OCI-M2 (cell line): ENCODE data around the gene IMPDH2.

ENCODE experiments used
- DNase-seq: peaks from one replicate; lab custom pipeline; 2025; ENCODE audit not compliant: unreplicated experiment; lab: John Stamatoyannopoulos, UW

The IMPDH2 gene

GRCh38 chr3:49028673-49029562, at the start of gene IMPDH2:
TSS of gene IMPDH2 (minus strand) at chr3:49029398. CDS start at chr3:49029350, 48 bp downstream.
- DNase-seq, result peak; percentile 60

DNA sequence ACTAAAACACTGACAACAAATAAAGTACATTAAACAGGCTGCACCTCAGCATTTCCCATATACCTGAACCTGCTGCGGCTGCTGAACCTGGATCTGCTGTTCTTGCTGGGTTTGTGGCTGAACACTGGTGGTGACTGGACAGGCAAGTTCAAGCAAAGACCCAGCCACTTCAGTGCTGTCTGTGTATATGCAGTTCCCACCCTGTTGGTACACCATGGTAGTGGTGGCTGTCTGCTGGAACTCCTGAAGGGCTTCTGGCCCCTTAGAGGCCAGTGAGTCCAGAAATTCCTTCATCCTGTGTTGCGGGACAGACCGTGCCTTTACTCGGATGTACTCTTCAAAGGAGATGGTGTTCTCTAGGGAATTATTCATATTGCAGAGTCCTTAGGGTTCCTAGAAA, 47.4 kb upstream of the IMPDH2 start:
- no peak for DNase-seq

GRCh38 chr3:49076116-49076515, 46.9 kb upstream of the IMPDH2 start:
- no peak for DNase-seq

DNA sequence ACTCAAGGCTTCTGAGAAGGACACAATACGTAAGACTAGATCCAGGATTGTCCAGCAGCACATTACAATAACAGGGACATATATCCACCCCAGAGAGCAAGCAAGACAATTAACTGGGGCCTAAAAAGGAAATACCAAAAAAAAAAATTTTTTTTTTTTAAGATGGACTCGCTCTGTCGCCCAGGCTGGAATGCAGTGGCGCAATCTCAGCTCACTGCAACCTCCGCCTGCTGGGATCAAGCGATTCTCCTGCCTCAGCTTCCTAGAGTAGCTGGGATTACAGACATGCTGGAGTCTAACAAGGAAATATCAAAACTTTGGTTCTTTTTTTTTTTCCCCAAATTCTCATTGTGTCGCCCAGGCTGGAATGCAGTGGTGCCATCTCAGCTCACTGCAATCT, 28.8 kb upstream of the IMPDH2 start:
- no peak for DNase-seq

- no peak for DNase-seq
These were observed 28.1 kb upstream of the IMPDH2 start for GRCh38 chr3:49057268-49057667.

- no peak for DNase-seq
These were observed 25.2 kb upstream of the IMPDH2 start for GRCh38 chr3:49054344-49054862.

- no peak for DNase-seq
These were observed 24.3 kb upstream of the IMPDH2 start for GRCh38 chr3:49053543-49053942.

GRCh38 chr3:49035281-49035680, 6.1 kb upstream of the IMPDH2 start:
- no peak for DNase-seq

GRCh38 chr3:49034650-49035049, 5.5 kb upstream of the IMPDH2 start:
- no peak for DNase-seq

- DNase-seq, result no peak
These were observed 3.6 kb upstream of the IMPDH2 start for GRCh38 chr3:49032646-49033304.

DNA sequence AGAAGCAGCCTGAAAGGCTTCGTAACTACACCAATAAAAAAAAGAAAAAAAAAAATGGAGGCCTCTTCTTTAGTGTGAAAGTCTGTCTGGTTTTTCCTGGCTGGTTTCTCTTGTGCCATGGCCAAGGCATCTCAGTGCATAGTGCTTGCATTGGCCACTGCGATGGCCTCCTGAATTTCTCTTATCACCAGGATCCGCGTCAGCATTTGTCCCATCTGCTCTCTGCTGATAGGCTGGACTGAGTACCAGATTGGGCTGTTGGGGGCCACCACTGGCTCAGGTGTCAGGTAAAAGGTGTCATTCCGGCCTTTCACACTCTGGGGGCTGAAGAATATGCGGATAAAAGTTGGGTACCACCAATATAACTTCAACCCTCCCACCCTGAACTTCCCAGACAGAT, 1.1 kb upstream of the IMPDH2 start:
- no peak for DNase-seq

DNA sequence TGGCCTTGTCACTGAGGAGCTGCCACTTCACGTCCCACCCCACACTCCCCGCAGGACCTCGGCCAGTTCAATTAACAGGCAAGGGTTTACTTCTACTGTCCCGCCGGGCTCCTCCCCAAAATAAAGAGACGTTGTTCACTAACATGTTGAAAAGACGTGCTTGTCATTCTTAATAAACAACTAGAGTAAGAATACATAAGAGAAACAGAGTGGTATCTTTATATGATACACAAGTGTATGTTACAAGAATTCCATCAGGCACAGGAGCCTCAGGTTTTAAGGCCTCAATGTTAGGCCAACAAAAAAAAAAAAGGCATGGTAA, 326 bp upstream of the IMPDH2 start:
- DNase-seq, result no peak

DNA sequence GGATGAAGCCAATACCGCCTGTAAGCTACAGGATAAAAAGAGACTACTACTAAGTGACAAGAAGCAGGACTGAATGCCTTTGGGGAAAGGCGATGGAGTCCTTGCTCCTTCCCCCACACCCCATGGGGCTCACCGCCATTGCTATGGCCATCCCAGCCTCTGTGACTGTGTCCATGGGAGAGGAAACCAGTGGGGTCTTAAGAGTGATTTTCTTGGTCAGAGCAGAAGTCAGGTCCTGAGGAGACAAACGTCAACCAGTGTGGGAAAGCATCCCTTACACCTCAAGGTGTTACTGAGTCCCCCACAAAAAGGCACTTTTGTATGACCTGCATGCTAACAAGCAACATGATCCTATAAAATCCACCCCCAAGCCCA, 913 bp downstream of the IMPDH2 start:
- no peak for DNase-seq

DNA sequence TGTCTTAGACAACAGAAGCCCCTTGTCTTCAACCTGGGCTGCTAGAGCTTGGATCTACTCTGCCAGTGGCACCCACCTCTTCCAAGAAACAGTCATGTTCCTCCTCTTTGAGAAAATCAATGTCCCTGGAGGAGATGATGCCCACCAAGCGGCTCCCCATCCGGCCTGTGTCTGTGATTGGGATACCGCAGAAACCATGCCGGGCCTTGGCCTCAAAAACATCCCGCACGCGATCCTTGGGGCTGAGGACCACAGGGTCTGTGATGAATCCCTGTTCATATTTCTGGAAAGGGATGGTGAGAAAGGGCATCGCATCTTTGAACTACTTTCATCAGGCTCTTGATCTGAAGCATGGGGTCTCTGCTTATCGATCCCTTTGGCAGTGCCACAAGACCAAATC, 1.6 kb downstream of the IMPDH2 start:
- no peak for DNase-seq

DNA sequence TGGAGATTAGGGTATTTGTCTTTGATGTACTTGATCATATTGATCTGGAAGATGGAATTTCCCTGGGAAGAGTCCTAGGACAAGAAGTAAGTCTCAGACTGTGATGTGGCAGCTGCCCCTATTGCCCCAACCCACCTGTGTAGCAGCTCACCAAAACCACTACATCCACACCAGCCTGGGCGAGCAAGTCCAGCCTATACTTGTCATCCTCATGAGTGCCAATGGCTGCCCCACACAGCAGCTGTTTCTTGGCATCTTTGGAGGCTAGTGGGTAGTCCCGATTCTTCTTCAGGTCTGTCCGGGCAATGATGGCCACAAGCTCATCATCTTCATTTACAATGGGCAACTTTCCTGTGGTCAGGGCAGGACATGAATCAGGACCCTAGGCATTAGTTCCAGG, 2.7 kb downstream of the IMPDH2 start:
- DNase-seq, result no peak

GRCh38 chr3:49025793-49026520, 3.2 kb downstream of the IMPDH2 start:
- no peak for DNase-seq

DNA sequence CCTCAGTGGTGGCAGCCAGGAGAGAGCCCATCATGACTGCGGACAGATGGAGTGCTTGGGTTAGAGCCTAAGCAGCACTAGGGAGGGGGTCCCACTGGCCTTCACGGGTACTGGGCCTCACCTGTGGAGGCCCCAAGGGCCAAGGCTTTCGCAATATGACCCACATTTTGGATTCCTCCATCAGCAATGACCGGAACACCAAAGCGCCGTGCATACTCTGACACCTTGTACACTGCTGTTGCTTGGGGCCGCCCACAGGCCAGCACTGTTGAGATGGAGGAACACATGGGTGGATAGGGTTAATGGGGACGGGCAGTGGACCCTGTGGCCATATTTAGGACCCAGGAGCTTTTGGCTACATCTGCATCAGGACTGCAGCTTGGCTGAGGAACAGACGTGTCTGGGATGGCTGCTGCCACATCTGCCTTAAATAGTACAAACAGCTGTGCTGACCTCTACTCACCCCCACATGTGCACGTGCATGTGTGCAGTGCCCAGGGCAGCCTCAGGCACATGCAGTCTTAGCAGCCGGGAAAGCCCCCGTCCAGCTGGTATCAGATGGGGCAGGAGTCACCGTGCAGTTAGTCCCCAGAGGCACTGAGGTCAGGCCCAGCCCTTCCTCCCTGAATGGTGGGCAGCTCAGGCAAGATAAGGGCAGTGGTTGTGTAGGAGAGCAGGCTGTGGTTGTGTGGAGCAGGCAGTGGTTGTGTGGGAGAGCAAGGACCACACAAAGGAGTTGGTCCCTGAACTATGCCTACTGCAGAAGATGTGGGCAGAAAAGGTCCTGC, 4.0 kb downstream of the IMPDH2 start:
- DNase-seq, result peak; percentile 41

GRCh38 chr3:49024449-49024848, 4.7 kb downstream of the IMPDH2 start:
- DNase-seq, result no peak

- DNase-seq, result no peak
These were observed 5.4 kb downstream of the IMPDH2 start for GRCh38 chr3:49023775-49024174.

DNA sequence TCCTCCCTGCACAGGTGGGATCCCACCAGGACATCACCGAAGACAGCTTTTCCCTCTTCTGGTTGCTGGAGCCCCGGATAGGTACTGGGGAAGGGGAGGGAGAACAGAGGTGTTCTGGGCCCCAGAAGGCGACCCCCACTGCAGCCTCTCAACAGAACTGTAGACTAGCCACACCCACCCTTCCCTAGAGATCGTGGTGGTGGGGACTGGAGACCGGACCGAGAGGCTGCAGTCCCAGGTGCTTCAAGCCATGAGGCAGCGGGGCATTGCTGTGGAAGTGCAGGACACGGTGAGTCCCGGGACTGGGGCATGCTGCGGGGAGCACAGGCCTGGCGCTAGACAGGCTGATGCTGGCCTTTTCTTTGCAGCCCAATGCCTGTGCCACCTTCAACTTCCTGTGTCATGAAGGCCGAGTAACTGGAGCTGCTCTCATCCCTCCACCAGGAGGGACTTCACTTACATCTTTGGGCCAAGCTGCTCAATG, 6.5 kb downstream of the IMPDH2 start:
- no peak for DNase-seq
